AG04450 (cell line): Measurements from ENCODE around the gene SFI1. TPM values are rescaled to one million over a fixed set of nuclear protein-coding genes. Genes with fewer than 3 reads are reported as not detected.

Experiments used
- CTCF ChIA-PET: fragments of 300-600, 350-600 bp; formaldehyde crosslinking; extraction: SDS; loops from one replicate; lab custom pipeline; 2022; ENCODE audit warnings: antibody characterized with exemption, inconsistent platforms; lab: Charles Lee
- POLR2A ChIA-PET: fragments of 350-600 bp; formaldehyde crosslinking; extraction: SDS; loops from one replicate; lab custom pipeline; 2021; ENCODE audit warnings: antibody characterized with exemption, inconsistent platforms; lab: Yijun Ruan, JAX
- DNase-seq: peaks from one replicate; pipeline ENCODE4 v3.0.0-alpha.2; 2011; ENCODE audit warnings: low read depth, low spot score
- H3K27ac ChIP-seq: one replicate; pipeline ENCODE4 v1.5.1; 2012; ENCODE audit warnings: low read depth, low read length, control low read depth
- H3K27me3 ChIP-seq: one replicate; pipeline ENCODE4 v1.6.0; 2012; ENCODE audit warnings: low read length; ENCODE audit not compliant: control insufficient read depth, insufficient read depth
- H3K4me3 ChIP-seq: 2 replicates; pipeline ENCODE4 v1.5.1; 2011; ENCODE audit warnings: mild to moderate bottlenecking, low read depth, low read length, control low read depth
- H3K9me3 ChIP-seq: 2 replicates; pipeline ENCODE4 v1.5.1; 2012; ENCODE audit warnings: low read length; ENCODE audit not compliant: control insufficient read depth, insufficient read depth
- polyA plus RNA-seq: library from polyadenylated mRNA; depleted of rRNA; stranded (reverse); fragments of >200 nt; gene quantifications from 2 replicates; pipeline ENCODE4 v1.2.3, GENCODE V29; 2011
- TF ChIP-seq, protein P1 (sequence below): IDR thresholded peaks from 2 replicates; pipeline ENCODE4 v1.5.1; 2011; ENCODE audit warnings: low read depth, low read length, control low read depth, inconsistent platforms

The SFI1 gene
- polyA plus RNA-seq, 1 experiment = 4.1 TPM

DNA sequence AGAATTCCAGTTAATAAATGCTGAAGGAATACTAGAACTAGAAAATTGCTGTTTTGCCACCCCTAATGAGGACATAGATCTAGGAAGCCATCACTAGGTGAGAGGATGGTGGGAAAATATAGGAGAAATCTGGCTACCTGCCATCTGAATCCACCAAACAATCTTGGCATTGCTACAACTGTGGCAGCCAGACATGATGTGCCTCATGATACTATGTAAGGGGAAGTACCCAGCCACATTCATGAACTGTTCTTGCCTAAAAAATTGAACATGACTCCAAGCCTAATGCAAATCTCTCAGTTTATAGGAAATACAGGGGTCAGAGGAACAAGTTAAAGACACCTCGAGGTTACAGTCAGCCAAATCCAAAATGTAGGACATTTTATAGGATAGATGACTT lies 72.8 kb downstream of the SFI1 start:
- ChIA-PET POLR2A (no interaction called here), CTCF (interaction anchor here (1.2 kb wide), 2 partner anchors 8 to 13 kb away, joined by 3 to 7 read pairs; no protein-coding TSS in a partner anchor)
- Histone ChIP-seq H3K27me3 (no peaks in the 10 kb centered on the region), H3K9me3 (no peaks in the 10 kb centered on the region), H3K4me3 (no peak overlapping the region), H3K27ac (no peak overlapping the region)
- TF ChIP-seq, protein P1, sequence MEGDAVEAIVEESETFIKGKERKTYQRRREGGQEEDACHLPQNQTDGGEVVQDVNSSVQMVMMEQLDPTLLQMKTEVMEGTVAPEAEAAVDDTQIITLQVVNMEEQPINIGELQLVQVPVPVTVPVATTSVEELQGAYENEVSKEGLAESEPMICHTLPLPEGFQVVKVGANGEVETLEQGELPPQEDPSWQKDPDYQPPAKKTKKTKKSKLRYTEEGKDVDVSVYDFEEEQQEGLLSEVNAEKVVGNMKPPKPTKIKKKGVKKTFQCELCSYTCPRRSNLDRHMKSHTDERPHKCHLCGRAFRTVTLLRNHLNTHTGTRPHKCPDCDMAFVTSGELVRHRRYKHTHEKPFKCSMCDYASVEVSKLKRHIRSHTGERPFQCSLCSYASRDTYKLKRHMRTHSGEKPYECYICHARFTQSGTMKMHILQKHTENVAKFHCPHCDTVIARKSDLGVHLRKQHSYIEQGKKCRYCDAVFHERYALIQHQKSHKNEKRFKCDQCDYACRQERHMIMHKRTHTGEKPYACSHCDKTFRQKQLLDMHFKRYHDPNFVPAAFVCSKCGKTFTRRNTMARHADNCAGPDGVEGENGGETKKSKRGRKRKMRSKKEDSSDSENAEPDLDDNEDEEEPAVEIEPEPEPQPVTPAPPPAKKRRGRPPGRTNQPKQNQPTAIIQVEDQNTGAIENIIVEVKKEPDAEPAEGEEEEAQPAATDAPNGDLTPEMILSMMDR = no peak
- DNase-seq = no peak

DNA sequence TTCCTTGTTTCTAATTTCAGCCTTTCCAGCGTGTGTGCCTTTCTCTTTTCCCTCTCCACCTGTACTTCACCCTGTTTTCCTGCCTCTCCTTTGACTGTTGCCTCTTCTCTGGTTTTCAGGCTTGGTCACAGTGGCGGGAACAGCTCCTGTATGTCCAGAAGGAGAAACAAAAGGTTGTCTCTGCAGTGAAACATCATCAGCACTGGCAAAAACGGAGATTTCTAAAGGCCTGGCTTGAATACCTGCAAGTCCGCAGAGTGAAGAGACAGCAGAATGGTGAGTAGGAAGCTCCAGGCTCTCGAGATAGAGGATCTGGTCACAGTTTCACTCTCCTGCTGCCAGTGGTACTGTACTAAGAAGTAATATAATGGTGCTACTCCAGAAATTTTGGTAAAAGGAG lies 76.6 kb downstream of the SFI1 start:
- no peak overlapping the region for H3K4me3 ChIP-seq
- POLR2A ChIA-PET = no interaction called here
- no peak for DNase-seq
- CTCF ChIA-PET = interaction anchor here (1.4 kb wide), 1 partner anchor 11 kb away, joined by 5 read pairs; no protein-coding TSS in a partner anchor
- no peaks in the 10 kb centered on the region for H3K27me3 ChIP-seq
- H3K9me3 ChIP-seq = no peaks in the 10 kb centered on the region
- TF ChIP-seq, protein P1 = no peak
- no peak overlapping the region for H3K27ac ChIP-seq

DNA sequence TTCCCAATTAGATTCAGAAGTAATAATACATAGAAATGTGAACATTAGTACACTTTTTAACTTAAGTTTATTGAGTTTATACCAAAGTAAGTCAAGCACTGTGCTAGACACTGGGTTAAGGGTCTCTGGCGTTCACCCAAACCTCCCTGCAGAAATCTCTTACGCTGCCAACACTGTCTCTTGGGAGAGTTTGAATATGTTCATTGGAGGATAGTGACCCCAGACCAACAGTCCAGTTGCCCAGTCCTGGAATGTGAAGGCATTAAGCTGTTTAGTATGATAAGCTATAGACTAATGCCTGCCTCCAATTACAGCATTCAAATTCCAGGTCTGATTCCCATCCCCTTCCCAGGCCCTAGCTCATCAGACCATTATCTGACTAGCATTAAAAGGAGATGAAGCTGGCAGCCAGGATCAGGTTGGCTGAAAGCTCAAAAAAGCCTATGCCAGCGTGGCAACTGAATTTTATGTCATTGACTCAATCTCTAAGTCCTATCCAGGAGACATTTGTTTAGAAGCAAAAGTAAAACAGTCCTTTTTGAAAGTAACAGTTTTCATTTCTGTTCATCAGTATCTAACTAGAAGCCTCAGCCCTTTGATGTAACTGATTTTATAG lies 77.8 kb downstream of the SFI1 start:
- POLR2A ChIA-PET = no interaction called here
- TF ChIP-seq, protein P1 = no peak
- no peak for DNase-seq
- Histone ChIP-seq H3K4me3 (no peak overlapping the region), H3K27ac (no peak overlapping the region), H3K9me3 (no peaks in the 10 kb centered on the region), H3K27me3 (no peaks in the 10 kb centered on the region)
- CTCF ChIA-PET = interaction anchor here (0.6 to 1.7 kb wide), 3 partner anchors 12 to 97 kb away, joined by 5 to 8 read pairs (median 7); no protein-coding TSS in a partner anchor

DNA sequence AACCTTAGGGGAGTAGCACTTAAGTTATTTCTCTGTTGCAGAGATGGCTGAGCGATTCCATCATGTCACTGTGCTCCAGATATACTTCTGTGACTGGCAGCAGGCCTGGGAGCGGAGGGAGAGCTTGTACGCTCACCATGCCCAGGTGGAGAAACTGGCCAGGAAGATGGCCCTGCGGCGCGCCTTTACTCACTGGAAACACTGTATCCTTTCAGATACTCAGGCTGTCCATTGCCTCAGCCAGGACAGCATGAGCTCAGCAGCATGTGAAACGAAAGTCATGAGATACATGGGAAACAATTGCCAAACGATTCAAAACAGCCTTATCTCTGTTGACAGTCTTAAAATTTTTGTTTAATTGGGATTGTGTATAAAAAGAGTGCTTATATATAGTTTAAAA lies 78.9 kb downstream of the SFI1 start:
- Histone ChIP-seq H3K9me3 (no peaks in the 10 kb centered on the region), H3K27me3 (no peaks in the 10 kb centered on the region), H3K4me3 (no peak overlapping the region), H3K27ac (no peak overlapping the region)
- ChIA-PET POLR2A (no interaction called here), CTCF (interaction anchor here (1.3 to 1.7 kb wide), 2 partner anchors 14 to 18 kb away, joined by 7 to 8 read pairs; no protein-coding TSS in a partner anchor)
- TF ChIP-seq, protein P1 = no peak
- DNase-seq = no peak

DNA sequence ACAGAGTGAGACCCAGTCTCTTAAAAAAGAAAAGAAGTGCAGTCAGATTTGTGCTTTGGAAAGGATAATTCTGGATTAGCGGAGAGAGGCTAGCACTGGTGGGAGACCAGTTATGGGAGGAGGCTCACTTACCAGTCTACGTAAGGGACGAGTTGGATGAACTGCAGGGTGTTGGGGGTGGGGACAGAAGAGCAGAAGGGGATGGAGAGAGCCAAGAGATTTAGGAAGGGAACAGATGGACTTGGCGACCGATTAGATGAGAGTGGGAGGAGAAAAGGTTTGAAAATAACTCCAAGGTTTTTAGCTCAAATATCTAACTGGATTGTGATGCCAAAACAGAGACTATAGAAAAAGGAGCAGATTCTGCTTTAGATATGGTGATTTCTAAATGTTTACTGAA lies 81.4 kb downstream of the SFI1 start:
- ChIA-PET CTCF (no interaction called here), POLR2A (no interaction called here)
- TF ChIP-seq, protein P1 = no peak
- DNase-seq = no peak
- Histone ChIP-seq H3K9me3 (no peaks in the 10 kb centered on the region), H3K27ac (no peak overlapping the region), H3K4me3 (no peak overlapping the region), H3K27me3 (no peaks in the 10 kb centered on the region)
